ENCODE data around the gene RBP3.

GRCh38 chr10:47318706-47319105, 29.5 kb upstream of the RBP3 start:
- TF ChIP-seq CTCF (IDR thresholded peaks at IDR 0.05) (no peak), POLR2A (IDR thresholded peaks at IDR 0.05) (no peak)
